SKM-1 treated with dmso at 0.1 percent for 144 hours (cell line): ENCODE data around the gene CFLAR.
A peak's percentile ranks its signal among the peaks of the same experiment; 100 is the strongest.
"Not testable (repeated sequence)": the region's sequence is repeated elsewhere in the genome, so short reads cannot be mapped to it uniquely, and the experiment has no call there.

Experiments used
- DNase-seq: peaks from one replicate; lab custom pipeline; 2025; ENCODE audit not compliant: unreplicated experiment; lab: John Stamatoyannopoulos, UW

The CFLAR gene

DNA sequence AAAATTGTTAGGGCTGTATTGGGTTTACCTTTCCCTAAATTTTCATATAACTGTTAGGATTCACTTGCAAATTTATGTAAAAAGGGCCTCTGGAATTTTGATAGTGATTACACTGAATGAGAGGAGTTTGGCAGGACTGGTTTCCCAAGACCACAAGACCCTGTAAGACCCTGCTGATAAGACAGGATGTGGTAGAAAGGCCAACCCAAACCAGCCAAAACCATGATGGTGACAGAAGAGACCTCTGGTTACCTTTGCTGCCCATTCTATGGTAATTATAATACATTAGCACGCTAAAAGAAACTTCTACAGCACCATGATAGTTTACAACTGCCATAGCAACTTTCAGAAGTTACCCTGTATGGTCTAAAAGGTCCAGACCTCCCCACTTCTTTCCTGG is 58.7 kb downstream of the CFLAR start:
- DNase-seq: no peak

- no peak for DNase-seq
These were observed 60.1 kb downstream of the CFLAR start for GRCh38 chr2:201176081-201176481.

DNA sequence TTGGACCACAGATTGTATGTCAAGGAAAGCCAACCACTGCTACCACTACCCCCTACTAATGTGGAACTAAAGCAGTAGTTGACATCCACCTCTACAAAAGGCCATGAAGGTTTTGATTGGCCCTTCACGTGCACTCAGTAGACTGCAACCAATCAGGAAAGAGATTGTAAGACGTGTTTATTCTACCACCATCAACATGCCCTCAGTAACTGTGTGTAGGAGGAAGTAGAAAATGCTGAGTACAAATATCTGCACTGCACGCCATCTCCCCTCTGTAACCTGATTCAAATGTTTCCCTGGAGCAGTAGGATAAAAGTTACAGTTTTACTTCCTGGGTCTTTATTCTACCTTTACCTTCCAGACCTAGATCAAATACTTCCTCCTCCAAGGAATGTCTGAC is 64.0 kb downstream of the CFLAR start:
- DNase-seq: no peak

GRCh38 chr2:201182650-201183364 is 66.8 kb downstream of the CFLAR start, which contains the start of gene CASP10:
CASP10 (plus strand) TSS chr2:201183141; CDS start chr2:201185778, 2,637 bp downstream.
- peak; percentile 74 for DNase-seq

DNA sequence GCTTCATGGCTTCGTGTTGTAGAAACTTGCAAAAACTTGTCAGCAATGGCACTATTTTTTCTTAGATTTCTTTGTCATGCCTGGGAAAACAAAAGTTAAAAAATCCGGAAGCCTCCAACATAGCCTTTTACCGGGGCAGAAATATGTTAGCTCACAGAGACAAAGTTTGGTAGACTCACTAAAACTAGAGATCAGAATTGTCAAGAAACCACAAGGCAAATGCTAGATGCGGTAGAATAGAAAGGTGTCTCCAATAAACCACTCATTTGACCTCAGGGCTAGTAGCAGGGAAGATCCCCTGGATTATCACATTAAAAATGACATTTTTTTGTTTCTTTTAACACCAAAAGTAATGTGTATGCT is 67.4 kb downstream of the CFLAR start:
- no peak for DNase-seq

- DNase-seq: not testable (repeated sequence)
These were observed 67.9 kb downstream of the CFLAR start for GRCh38 chr2:201183835-201184234.

- not testable (repeated sequence) for DNase-seq
These were observed 68.3 kb downstream of the CFLAR start for GRCh38 chr2:201184248-201184647.

DNA sequence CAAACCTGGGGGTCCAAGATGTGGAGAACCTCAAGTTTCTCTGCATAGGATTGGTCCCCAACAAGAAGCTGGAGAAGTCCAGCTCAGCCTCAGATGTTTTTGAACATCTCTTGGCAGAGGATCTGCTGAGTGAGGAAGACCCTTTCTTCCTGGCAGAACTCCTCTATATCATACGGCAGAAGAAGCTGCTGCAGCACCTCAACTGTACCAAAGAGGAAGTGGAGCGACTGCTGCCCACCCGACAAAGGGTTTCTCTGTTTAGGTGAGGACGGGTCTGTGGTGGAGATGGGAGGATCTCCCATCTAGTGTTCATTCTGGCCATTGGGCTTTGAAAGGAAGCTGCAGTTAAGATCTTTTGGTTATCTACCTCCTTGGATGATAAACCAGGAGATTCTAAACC is 69.9 kb downstream of the CFLAR start:
- DNase-seq: no peak

- DNase-seq: no peak
These were observed 71.0 kb downstream of the CFLAR start for GRCh38 chr2:201186982-201187381.

GRCh38 chr2:201188449-201188848 is 72.5 kb downstream of the CFLAR start:
- DNase-seq: no peak

GRCh38 chr2:201191132-201191875 is 75.3 kb downstream of the CFLAR start:
- peak; percentile 44 for DNase-seq

GRCh38 chr2:201194097-201194496 is 78.1 kb downstream of the CFLAR start:
- no peak for DNase-seq

- DNase-seq: no peak
These were observed 79.4 kb downstream of the CFLAR start for GRCh38 chr2:201195331-201195730.

- DNase-seq: no peak
These were observed 80.0 kb downstream of the CFLAR start for GRCh38 chr2:201196003-201196402.

DNA sequence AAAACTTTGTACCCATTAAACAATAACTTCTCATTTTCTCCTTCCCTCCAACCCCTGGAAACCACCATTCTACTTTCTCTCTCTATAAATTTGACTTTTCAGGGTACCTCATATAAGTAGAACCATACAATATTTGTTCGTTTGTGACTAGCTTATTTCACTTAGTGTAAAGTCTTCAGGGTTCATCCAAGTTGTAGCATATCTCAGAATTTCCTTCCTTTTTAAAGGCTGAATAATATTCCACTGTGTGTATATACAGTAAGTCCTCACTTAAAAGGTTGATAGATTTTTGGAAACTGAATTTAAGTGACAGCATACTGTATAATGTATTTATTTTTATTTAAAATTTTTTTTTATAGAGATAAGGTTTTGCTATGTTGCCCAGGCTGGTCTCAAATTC is 80.8 kb downstream of the CFLAR start:
- DNase-seq: no peak

- no peak for DNase-seq
These were observed 81.8 kb downstream of the CFLAR start for GRCh38 chr2:201197781-201198180.

DNA sequence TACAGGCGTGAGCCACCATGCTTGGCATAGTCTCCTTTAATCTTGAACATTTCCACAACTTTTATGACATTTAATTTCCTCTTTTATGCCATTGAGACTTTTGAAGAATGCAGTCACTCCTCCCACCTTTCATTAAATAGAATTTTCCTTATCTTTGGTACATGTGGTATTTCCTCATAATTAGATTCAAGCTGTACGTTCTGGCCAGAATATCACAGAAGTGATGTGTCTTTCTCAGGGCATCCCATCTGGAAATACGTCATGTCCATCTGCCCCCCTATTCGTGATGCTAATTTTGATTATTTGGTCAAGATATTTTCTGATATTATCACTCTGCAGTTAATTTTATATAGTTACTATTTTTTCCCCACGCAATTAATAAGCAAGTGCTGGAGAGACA is 83.9 kb downstream of the CFLAR start:
- no peak for DNase-seq

DNA sequence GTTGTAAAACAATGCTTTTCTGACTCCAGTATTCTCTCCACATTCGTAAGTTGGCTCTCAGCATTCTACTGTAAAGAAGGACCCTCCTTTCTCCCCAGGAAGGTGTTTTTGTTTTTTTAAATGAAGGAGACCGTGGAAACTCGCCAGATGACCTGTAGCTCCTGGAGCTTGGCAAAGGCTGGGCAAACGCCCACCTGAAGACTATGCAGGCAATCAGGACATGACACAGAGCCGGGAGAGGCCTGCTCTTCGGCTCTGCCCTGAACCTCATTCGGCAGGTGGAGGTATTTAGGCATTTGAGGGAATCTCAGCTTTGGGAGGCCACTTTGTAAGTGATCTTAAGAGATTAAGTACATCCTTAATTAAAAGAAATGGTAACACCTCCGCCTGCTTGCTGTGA is 84.4 kb downstream of the CFLAR start:
- DNase-seq: no peak

DNA sequence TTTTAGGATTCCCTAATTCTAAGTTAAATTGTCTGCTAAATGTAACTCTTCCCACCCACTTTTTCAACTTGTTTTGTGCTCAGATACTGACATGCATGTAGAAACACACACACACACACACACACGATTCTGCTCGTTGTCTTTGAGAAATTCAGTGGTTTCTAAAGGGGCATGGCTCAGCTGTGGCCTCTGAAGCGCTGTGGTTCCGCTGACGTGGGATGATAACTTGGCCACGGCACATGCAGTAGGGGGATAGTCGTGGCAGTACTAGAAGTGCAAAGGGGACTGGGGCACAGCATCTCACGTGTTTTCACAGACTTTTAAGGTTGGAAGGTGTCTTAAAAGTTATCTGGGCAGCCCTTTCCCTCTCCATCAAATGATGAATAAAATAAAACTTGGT is 85.4 kb downstream of the CFLAR start:
- no peak for DNase-seq

DNA sequence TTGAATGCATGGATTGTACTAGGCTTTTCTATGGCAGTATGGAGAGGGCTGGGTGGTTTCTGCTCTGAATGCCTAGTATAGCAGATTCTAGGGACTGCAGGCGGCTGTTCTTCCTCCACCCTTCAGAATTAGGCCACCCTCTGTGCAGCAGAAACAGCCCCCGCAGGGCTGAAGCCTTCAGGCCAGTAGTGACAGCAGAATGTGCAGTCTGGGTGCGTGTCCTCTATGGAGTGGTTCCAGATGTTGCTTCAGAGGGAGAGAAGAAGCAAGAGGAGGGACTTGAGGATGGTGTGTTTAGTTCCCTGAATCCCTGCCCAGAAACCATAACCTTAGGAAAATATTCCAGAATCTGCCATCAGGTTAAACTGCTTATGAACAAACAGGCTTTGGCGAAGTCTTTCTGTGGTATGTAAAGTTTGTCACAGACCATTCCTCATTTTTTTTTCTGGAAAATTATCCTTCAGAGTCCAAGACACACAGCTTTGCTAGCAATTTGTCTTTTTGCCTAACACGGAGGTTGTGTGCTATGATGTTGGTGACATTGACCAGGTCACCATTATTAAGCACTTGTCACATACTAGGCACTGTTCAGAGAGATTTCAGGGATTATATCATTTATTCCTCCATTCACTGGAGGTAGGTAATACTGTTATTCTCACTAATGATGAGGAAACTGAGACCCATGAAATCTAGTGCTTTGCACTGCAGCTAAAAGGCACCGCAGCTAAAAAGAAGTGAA is 88.1 kb downstream of the CFLAR start:
- DNase-seq: no peak

DNA sequence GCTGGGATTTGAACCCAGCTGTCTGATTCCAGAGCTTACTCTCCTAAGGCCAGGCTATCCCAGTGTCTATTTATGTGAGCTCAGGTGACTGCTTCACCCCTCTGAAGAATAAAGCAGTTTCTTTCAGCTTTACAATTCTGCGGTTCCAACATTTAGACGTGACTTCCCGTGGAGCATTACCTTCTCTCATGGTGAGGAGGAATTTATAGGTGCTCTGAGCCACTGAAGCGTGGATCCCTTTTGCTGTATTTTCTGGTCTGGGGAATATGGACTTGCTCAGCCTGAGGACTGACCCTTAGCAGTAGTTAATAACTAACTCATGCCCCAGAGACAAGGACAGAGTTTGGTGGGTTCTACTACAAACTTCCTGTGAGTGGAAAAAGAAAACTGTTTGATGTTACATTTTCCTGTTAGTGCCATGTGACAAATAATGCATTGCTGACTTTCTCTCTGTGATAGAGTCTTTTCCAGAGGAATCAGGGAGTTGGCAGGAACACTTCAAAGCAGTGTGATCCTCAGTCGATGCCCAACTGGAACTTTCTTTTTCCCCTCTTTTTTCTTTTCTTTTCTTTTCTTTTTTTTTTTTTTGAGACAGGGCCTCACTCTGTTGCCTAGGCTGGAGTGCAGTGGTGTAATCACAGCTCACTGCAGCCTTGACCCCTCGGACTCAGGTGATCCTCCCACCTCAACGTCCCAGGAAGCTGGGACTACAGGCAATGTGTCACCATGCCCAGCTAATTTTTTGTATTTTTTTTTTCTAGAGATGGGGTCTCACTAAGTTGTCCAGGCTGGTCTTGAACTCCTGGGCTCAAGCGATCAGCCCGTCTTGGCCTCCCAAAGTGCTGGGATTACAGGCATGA is 88.9 kb downstream of the CFLAR start:
- DNase-seq: no peak
